Right lobe of liver (tissue), 4 donors: ENCODE results near the gene TSGA10.

Experiments used
- POLR2A ChIP-seq: fragments of 450-650 bp; IDR thresholded peaks from one replicate; pipeline ENCODE4 v1.6.1; 2017; ENCODE audit warnings: antibody characterized with exemption, mild to moderate bottlenecking
- TF ChIP-seq, protein P1 (sequence below), 4 donors: fragments of 200-600 bp in 3 of 4; fragments of 450-650 bp in 1 of 4; IDR thresholded peaks; one replicate each; pipeline versions ENCODE4 v1.5.1 to v1.8.0; 2016 to 2022; ENCODE audit warnings: antibody characterized with exemption in 4 of 4, mild to moderate bottlenecking in 2 of 4
- donor health status: DM: no; HTN: no; CAD: no.
- donor health status: DM: no; HTN: no; CAD: no.
- donor health status: DM: no; HTN: yes; CAD: no.

DNA sequence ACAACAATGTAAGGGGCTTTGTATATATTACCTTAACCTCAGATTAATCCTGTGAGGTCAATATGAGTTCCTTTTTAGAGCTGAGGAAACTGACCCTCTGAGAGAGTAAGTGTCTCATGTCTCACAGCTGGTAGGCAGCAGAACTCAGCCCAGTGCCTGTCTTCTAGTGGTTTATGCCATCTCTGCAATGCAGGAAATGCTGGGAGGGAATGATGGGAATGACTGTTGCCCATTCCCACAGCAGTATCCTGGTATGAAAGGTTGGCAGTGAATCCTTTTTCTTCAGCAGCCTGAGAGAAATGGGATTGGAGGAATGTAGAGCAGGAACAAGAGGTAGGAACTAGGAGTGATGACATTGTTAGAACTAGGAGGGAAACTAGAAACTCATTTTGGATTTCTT lies 32.3 kb upstream of the TSGA10 start:
- TF ChIP-seq, protein P1, sequence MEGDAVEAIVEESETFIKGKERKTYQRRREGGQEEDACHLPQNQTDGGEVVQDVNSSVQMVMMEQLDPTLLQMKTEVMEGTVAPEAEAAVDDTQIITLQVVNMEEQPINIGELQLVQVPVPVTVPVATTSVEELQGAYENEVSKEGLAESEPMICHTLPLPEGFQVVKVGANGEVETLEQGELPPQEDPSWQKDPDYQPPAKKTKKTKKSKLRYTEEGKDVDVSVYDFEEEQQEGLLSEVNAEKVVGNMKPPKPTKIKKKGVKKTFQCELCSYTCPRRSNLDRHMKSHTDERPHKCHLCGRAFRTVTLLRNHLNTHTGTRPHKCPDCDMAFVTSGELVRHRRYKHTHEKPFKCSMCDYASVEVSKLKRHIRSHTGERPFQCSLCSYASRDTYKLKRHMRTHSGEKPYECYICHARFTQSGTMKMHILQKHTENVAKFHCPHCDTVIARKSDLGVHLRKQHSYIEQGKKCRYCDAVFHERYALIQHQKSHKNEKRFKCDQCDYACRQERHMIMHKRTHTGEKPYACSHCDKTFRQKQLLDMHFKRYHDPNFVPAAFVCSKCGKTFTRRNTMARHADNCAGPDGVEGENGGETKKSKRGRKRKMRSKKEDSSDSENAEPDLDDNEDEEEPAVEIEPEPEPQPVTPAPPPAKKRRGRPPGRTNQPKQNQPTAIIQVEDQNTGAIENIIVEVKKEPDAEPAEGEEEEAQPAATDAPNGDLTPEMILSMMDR (IDR thresholded peaks at IDR 0.05), result no peak
- TF ChIP-seq POLR2A, result no peak
